IMR-90 (cell line): ENCODE data around the gene MAGEA8. TPM values are rescaled to one million over a fixed set of nuclear protein-coding genes. Genes with fewer than 3 reads are reported as not detected.

Source experiments
- ATAC-seq: fragments of 200-7000 bp; cut with Tn5 transposase; 2 replicates; pipeline ENCODE4 v1.9.1; 2020; ENCODE audit warnings: low read depth, mild to moderate bottlenecking, moderate library complexity
- BruUV-seq: library from RNA; stranded (reverse); fragments of 400-500 nt; replicated peaks from 2 replicates; lab custom pipeline; 2021; lab: Mats Ljungman, UMichigan
- CTCF ChIA-PET: fragments of 300-600 bp; formaldehyde crosslinking; extraction: SDS; loops from one replicate; lab custom pipeline; 2021; ENCODE audit warnings: antibody characterized with exemption; lab: Yijun Ruan, JAX
- POLR2A ChIA-PET: fragments of 300-600 bp; sonication (Branson Sonifier 250); formaldehyde crosslinking; loops from one replicate; lab custom pipeline; 2022; ENCODE audit warnings: antibody characterized with exemption; ENCODE audit not compliant: unreplicated experiment; lab: Charles Lee
- DNase-seq: peaks from one replicate; pipeline ENCODE4 v3.0.0; 2013
- H2AFZ ChIP-seq: replicated peaks from 2 replicates; pipeline ENCODE3; 2013; ENCODE audit warnings: low read length, mild to moderate bottlenecking; ENCODE audit not compliant: poor library complexity
- H2AK5ac ChIP-seq: 2 replicates; pipeline ENCODE4 v1.6.1; 2013; ENCODE audit warnings: low read depth, low read length, inconsistent platforms
- H2AK9ac ChIP-seq: replicated peaks from 2 replicates; pipeline ENCODE3; 2013; ENCODE audit warnings: mild to moderate bottlenecking, low read depth, low read length, moderate library complexity; ENCODE audit not compliant: poor library complexity
- H2BK120ac ChIP-seq: 2 replicates; pipeline ENCODE4 v1.6.1; 2013; ENCODE audit warnings: low read depth, low read length, inconsistent platforms
- H2BK15ac ChIP-seq: 3 replicates; pipeline ENCODE4 v1.6.1; 2013; ENCODE audit warnings: low read depth, low read length, inconsistent platforms
- H2BK20ac ChIP-seq: 2 replicates; pipeline ENCODE4 v1.6.1; 2013; ENCODE audit warnings: low read depth, mild to moderate bottlenecking, inconsistent platforms, low read length, moderate library complexity
- H2BK5ac ChIP-seq: 2 replicates; pipeline ENCODE4 v1.6.1; 2013; ENCODE audit warnings: mild to moderate bottlenecking, low read depth, low read length, inconsistent platforms; ENCODE audit not compliant: poor library complexity, severe bottlenecking
- H3K14ac ChIP-seq: replicated peaks from 2 replicates; pipeline ENCODE4 v1.6.1; 2013; ENCODE audit warnings: low read depth, low read length, inconsistent platforms
- H3K18ac ChIP-seq: 2 replicates; pipeline ENCODE4 v1.6.1; 2013; ENCODE audit warnings: low read depth, low read length, control low read depth
- H3K23ac ChIP-seq: 2 replicates; pipeline ENCODE4 v1.6.1; 2013; ENCODE audit warnings: low read depth, low read length, inconsistent platforms
- H3K27ac ChIP-seq: 2 replicates; pipeline ENCODE4 v1.5.1; 2013; ENCODE audit warnings: mild to moderate bottlenecking, control low read depth, low read length; ENCODE audit not compliant: insufficient read depth
- H3K27me3 ChIP-seq: 2 replicates; pipeline ENCODE4 v1.6.1; 2013; ENCODE audit warnings: low read length; ENCODE audit not compliant: control insufficient read depth, insufficient read depth
- H3K36me3 ChIP-seq: 2 replicates; pipeline ENCODE4 v1.6.1; 2013; ENCODE audit warnings: low read length, mixed read lengths; ENCODE audit not compliant: control insufficient read depth, insufficient read depth
- H3K4ac ChIP-seq: 2 replicates; pipeline ENCODE4 v1.6.1; 2013; ENCODE audit warnings: low read depth, low read length, inconsistent platforms
- H3K4me1 ChIP-seq: 2 replicates; pipeline ENCODE4 v1.6.1; 2013; ENCODE audit warnings: low read length, mixed read lengths; ENCODE audit not compliant: control insufficient read depth, insufficient read depth
- H3K4me2 ChIP-seq: 2 replicates; pipeline ENCODE4 v1.6.1; 2013; ENCODE audit warnings: low read depth, mild to moderate bottlenecking, control low read depth, low read length, moderate library complexity
- H3K4me3 ChIP-seq: 2 replicates; pipeline ENCODE4 v1.5.1; 2013; ENCODE audit warnings: low read depth, mild to moderate bottlenecking, control low read depth, low read length, moderate library complexity; ENCODE audit not compliant: insufficient read depth
- H3K56ac ChIP-seq: 2 replicates; pipeline ENCODE4 v1.6.1; 2013; ENCODE audit warnings: low read length, inconsistent platforms; ENCODE audit not compliant: insufficient read depth; ENCODE audit errors: extremely low read depth
- H3K79me1 ChIP-seq, 2 experiments: 2 replicates each; pipeline ENCODE4 v1.6.1; 2013; ENCODE audit warnings: low read length in 2 of 2, inconsistent platforms in 1 of 2, low read depth in 1 of 2
- H3K9ac ChIP-seq: 2 replicates; pipeline ENCODE4 v1.6.1; 2013; ENCODE audit warnings: low read depth, low read length, control low read depth
- H3K9me1 ChIP-seq: 2 replicates; pipeline ENCODE4 v1.6.1; 2013; ENCODE audit warnings: low read length, inconsistent platforms; ENCODE audit not compliant: insufficient read depth
- H3K9me3 ChIP-seq: 2 replicates; pipeline ENCODE4 v1.6.1; 2013; ENCODE audit warnings: low read length; ENCODE audit not compliant: control insufficient read depth, insufficient read depth
- H4K20me1 ChIP-seq: 2 replicates; pipeline ENCODE4 v1.6.1; 2013; ENCODE audit warnings: low read length, inconsistent platforms; ENCODE audit not compliant: insufficient read depth
- H4K5ac ChIP-seq: 2 replicates; pipeline ENCODE4 v1.6.1; 2013; ENCODE audit warnings: mild to moderate bottlenecking, low read depth, low read length, control low read depth
- H4K8ac ChIP-seq, 2 experiments: 2 replicates each; pipeline ENCODE4 v1.6.1; 2013; ENCODE audit warnings: low read depth in 2 of 2, low read length in 2 of 2, control low read depth in 1 of 2, inconsistent platforms in 1 of 2
- H4K91ac ChIP-seq: 2 replicates; pipeline ENCODE4 v1.6.1; 2013; ENCODE audit warnings: low read depth, low read length, inconsistent platforms; ENCODE audit not compliant: insufficient read depth
- BHLHE40 ChIP-seq: fragments of 150-350 bp; IDR thresholded peaks from 2 replicates; pipeline ENCODE4 v1.6.1; 2016; ENCODE audit warnings: mild to moderate bottlenecking, low read depth, low read length
- FOS ChIP-seq: fragments of 150-350 bp; IDR thresholded peaks from 2 replicates; pipeline ENCODE4 v1.6.1; 2016; ENCODE audit warnings: low read depth, low read length
- POLR2A ChIP-seq: IDR thresholded peaks from 2 replicates; pipeline ENCODE4 v1.6.1; 2012; ENCODE audit warnings: mild to moderate bottlenecking, low read depth, low read length
- USF2 ChIP-seq: fragments of 150-350 bp; IDR thresholded peaks from 2 replicates; pipeline ENCODE4 v1.6.1; 2017; ENCODE audit warnings: mild to moderate bottlenecking, antibody characterized with exemption, low read length, low read depth
- WGBS, 2 experiments: methylation state at CpG; one replicate each; pipeline versions ENCODE4 v1.1.5 to v1.1.7; 2013; ENCODE audit warnings: missing lambda C conversion rate in 2 of 2; ENCODE audit not compliant: insufficient read length in 1 of 2; ENCODE audit errors: extremely low coverage in 2 of 2; 5-methylcytosine and 5-hydroxymethylcytosine counted together
- dilution Hi-C: fragments of 300-500 bp; cut with HindIII; formaldehyde crosslinking; loops from one replicate; pipeline ENCODE4 v1.14.3; 2018; ENCODE audit warnings: low sequenced_read_pairs; ENCODE audit not compliant: unreplicated experiment
- in situ Hi-C: fragments of 300-500 bp; cut with MboI; formaldehyde crosslinking; loops from 3 replicates; pipeline ENCODE4 v1.14.3; 2019; ENCODE audit warnings: low sequenced_read_pairs, inconsistent platforms, mixed read lengths
- intact Hi-C: fragments of 100-400 bp; cut with micrococcal nuclease; formaldehyde crosslinking; loops from 2 replicates; pipeline ENCODE4 v1.10.0; 2022
- polyA plus RNA-seq, 3 experiments: library from polyadenylated mRNA; depleted of rRNA; stranded (reverse); fragments of >200 nt; gene quantifications; 2 replicates each; pipeline ENCODE4 v1.2.3, GENCODE V29; 2012; ENCODE audit warnings: low replicate concordance in 1 of 3
- total RNA-seq: library from RNA; depleted of rRNA; stranded (reverse); fragments of >200 nt; gene quantifications from 2 replicates; pipeline ENCODE4 v1.2.3, GENCODE V29; 2012

The MAGEA8 gene
- total and polyA plus RNA-seq, 2 of the 4 experiments (the other 2 are of a cell fraction) = not detected

- H3K18ac ChIP-seq = no peak overlapping the region
- H3K27me3 ChIP-seq = no peaks in the 10 kb centered on the region; the same call in 1 of the 2 replicates
- H3K4ac ChIP-seq = no peak overlapping the region
- H3K4me2 ChIP-seq = no peak overlapping the region
- H3K14ac ChIP-seq = no peak overlapping the region
- WGBS, 2 experiments = no CpG with 5 or more reads among the region's 2 CpGs
- no TSS peak for BruUV-seq
- H2AFZ ChIP-seq = no peak overlapping the region
- H3K9ac ChIP-seq = no peak overlapping the region
- TF ChIP-seq FOS = no peak
- no peak for TF ChIP-seq BHLHE40
- TF ChIP-seq USF2 = no peak
- no peak for TF ChIP-seq POLR2A
- H3K36me3 ChIP-seq = no peaks in the 10 kb centered on the region
- no peak overlapping the region for H2AK5ac ChIP-seq
- H2BK5ac ChIP-seq = no peak overlapping the region
- H4K91ac ChIP-seq = no peak overlapping the region
- no peaks in the 10 kb centered on the region for H4K20me1 ChIP-seq
- H3K4me3 ChIP-seq = no peak overlapping the region
- H2BK20ac ChIP-seq = no peak overlapping the region
- H4K8ac ChIP-seq = no peak overlapping the region
- no peak overlapping the region for H3K27ac ChIP-seq
- H3K4me1 ChIP-seq = no peaks in the 10 kb centered on the region
- intact Hi-C loops (no loop called here), in situ Hi-C loops (loop anchor here (25.0 kb wide), 1 partner anchor 109 kb away; the partner anchor contains the start of gene HSFX1), dilution Hi-C loops (no loop called here)
- ATAC-seq (no peak), DNase-seq (no peak)
- POLR2A ChIA-PET = no interaction called here
- no peak overlapping the region for H2BK15ac ChIP-seq
- H2BK120ac ChIP-seq = no peak overlapping the region
- H3K23ac ChIP-seq = no peak overlapping the region
- no peaks in the 10 kb centered on the region for H3K79me1 ChIP-seq
- no peak overlapping the region for H3K56ac ChIP-seq
- no peak overlapping the region for H4K5ac ChIP-seq
- CTCF ChIA-PET = no interaction called here
- H2AK9ac ChIP-seq = no peak overlapping the region
- H3K9me1 ChIP-seq = no peaks in the 10 kb centered on the region
- H3K9me3 ChIP-seq = no peaks in the 10 kb centered on the region
Observed at GRCh38 chrX:149871433-149871832, 9.6 kb upstream of the MAGEA8 start.
